GM06990 (cell line): ENCODE results near the gene METTL6.
"Not testable (repeated sequence)": the region's sequence is repeated elsewhere in the genome, so short reads cannot be mapped to it uniquely, and the experiment has no call there.

ENCODE experiments used
- DNase-seq: peaks from one replicate; pipeline ENCODE4 v3.0.0-alpha.2; 2011; ENCODE audit not compliant: insufficient read length; ENCODE audit errors: extremely low read depth
- H3K27me3 ChIP-seq: replicated peaks from 2 replicates; pipeline ENCODE4 v1.6.0; 2011; ENCODE audit warnings: low read length; ENCODE audit not compliant: control insufficient read depth, insufficient read depth
- H3K36me3 ChIP-seq: 2 replicates; pipeline ENCODE4 v1.5.1; 2011; ENCODE audit warnings: low read length; ENCODE audit not compliant: control insufficient read depth, insufficient read depth
- H3K4me3 ChIP-seq: replicated peaks from 2 replicates; pipeline ENCODE4 v1.5.1; 2011; ENCODE audit warnings: low read depth, mild to moderate bottlenecking, control low read depth, low read length
- TF ChIP-seq, protein P1 (sequence below): IDR thresholded peaks from 2 replicates; pipeline ENCODE4 v1.5.1; 2011; ENCODE audit warnings: low read length, control low read depth, mild to moderate bottlenecking, inconsistent platforms; ENCODE audit not compliant: insufficient read depth, poor library complexity, severe bottlenecking

Gene METTL6

DNA sequence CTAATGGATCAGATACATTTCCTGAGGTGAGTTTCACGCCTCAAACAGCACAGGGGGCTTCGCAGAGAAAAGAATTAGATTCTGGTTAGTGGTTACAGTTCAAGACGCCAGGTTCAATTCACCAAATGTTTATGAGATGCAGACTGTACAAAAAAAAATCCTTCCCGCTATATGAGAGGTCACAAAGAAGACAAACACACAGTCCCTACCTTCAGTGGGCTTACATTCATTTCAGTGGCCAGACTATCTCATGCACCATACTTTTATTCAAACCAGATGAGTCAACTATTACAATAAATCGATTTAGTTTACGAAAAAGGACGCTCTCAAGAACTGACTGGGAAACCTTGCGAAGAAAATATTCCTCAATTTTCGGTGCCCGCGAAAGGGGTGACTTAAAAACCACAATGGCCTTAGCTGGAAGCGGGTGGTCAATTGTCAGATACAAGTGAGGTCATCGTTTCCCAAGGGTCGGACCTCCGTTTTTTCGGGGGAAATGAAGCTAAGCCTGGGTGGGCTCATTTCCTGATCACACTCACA, 695 bp downstream of the METTL6 start:
- peaks cover 4% of the 10 kb centered on the region for H3K36me3 ChIP-seq
- DNase-seq = no peak
- TF ChIP-seq, protein P1, sequence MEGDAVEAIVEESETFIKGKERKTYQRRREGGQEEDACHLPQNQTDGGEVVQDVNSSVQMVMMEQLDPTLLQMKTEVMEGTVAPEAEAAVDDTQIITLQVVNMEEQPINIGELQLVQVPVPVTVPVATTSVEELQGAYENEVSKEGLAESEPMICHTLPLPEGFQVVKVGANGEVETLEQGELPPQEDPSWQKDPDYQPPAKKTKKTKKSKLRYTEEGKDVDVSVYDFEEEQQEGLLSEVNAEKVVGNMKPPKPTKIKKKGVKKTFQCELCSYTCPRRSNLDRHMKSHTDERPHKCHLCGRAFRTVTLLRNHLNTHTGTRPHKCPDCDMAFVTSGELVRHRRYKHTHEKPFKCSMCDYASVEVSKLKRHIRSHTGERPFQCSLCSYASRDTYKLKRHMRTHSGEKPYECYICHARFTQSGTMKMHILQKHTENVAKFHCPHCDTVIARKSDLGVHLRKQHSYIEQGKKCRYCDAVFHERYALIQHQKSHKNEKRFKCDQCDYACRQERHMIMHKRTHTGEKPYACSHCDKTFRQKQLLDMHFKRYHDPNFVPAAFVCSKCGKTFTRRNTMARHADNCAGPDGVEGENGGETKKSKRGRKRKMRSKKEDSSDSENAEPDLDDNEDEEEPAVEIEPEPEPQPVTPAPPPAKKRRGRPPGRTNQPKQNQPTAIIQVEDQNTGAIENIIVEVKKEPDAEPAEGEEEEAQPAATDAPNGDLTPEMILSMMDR = no peak

GRCh38 chr3:15420871-15421270, 6.5 kb downstream of the METTL6 start:
- peaks cover 5% of the 10 kb centered on the region for H3K36me3 ChIP-seq
- no peak for DNase-seq
- TF ChIP-seq, protein P1 = no peak

More for the DNA sequence above, 695 bp downstream of the METTL6 start:
- Histone ChIP-seq H3K27me3 (no peaks in the 10 kb centered on the region), H3K4me3 (peak overlapping the region; percentile 95)

DNA sequence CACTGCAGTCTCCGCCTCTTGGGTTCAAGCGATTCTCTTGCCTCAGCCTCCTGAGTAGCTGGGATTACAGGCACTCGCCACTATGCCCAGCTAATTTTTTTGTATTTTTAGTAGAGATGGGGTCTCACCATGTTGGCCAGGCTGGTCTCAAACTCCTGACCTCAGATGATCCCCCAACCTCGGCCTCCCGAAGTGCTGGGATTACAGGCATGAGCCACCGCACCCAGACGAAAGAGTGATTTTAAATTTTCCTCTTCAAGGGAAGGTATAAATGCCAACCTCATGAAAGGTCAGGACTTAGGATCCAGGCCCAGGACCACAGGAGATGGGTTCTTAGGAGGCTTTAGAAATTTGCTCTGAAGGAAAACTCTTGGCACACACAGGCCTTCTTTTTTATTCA, 16.4 kb downstream of the METTL6 start:
- H3K4me3 ChIP-seq, H3K27me3 ChIP-seq, DNase-seq: not testable (repeated sequence)
- peaks cover 15% of the 10 kb centered on the region for H3K36me3 ChIP-seq

More at GRCh38 chr3:15420871-15421270, 6.5 kb downstream of the METTL6 start:
- no peak overlapping the region for H3K4me3 ChIP-seq
- H3K27me3 ChIP-seq = no peaks in the 10 kb centered on the region

DNA sequence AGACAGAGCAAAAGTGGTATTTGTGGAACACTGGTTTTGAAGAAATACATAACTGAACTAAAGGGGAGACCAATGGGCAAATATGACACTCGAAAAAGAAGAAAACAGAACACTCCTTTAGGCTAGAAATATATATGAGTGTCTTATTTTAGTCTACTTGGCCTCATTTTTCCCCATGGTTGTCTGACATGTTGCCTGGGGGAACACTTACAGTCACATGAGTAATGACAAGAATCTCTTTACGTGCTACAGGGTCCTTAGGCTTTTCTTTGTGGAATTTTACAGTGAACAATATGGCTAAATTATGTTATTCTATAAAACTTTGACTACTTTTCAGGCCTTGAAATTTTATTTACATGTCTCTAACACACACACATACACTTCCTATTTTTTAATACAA, 17.6 kb downstream of the METTL6 start:
- H3K36me3 ChIP-seq = peaks cover 10% of the 10 kb centered on the region
- DNase-seq = no peak

DNA sequence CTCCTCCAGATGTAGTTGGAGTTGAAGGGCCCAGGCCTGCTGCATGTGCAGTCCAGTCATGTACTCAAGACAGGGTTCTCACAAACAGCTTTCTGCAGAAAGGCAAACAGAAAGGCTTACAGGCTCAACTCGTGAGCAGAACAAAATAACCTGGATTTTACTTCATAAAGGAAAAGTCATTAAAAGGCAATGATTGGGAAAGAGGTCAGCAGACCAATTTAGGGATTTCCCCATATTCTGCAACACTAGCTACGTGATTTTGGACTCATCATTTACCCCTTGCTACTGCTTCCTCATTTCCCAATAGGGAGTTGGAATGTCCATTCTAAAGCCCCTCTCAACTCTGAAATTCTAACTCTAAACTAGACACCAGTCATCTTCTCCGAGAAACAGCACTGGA, 18.1 kb downstream of the METTL6 start:
- Histone ChIP-seq H3K27me3 (no peaks in the 10 kb centered on the region), H3K36me3 (peaks cover 10% of the 10 kb centered on the region), H3K4me3 (no peak overlapping the region)
- no peak for DNase-seq
- TF ChIP-seq, protein P1 = no peak

More for the DNA sequence above, 17.6 kb downstream of the METTL6 start:
- no peak overlapping the region for H3K4me3 ChIP-seq
- TF ChIP-seq, protein P1 = no peak
- H3K27me3 ChIP-seq = no peaks in the 10 kb centered on the region

GRCh38 chr3:15405448-15406050, 21.8 kb downstream of the METTL6 start:
- peaks cover 5% of the 10 kb centered on the region for H3K36me3 ChIP-seq
- H3K4me3 ChIP-seq = no peak overlapping the region
- TF ChIP-seq, protein P1 = peak; percentile 53
- no peaks in the 10 kb centered on the region for H3K27me3 ChIP-seq
- peak; percentile 51 for DNase-seq
